GM23248 (cell line): ENCODE data around the gene FAM187B. TPM values are rescaled to one million over a fixed set of nuclear protein-coding genes. Genes with fewer than 3 reads are reported as not detected.
"Not testable (repeated sequence)": the region's sequence is repeated elsewhere in the genome, so short reads cannot be mapped to it uniquely, and the experiment has no call there.

Experiments used
- DNase-seq: peaks from one replicate; pipeline ENCODE4 v3.0.0-alpha.2; 2015
- H2AFZ ChIP-seq: fragments of 200-600 bp; sonication (generic); 2 replicates; pipeline ENCODE4 v1.6.1; 2016; ENCODE audit warnings: antibody characterized with exemption
- H3F3A ChIP-seq: fragments of 200-600 bp; sonication (generic); 2 replicates; pipeline ENCODE4 v1.6.1; 2016; ENCODE audit warnings: mild to moderate bottlenecking, antibody characterized with exemption, mixed run types; ENCODE audit not compliant: insufficient read depth
- H3K27ac ChIP-seq: fragments of 200-600 bp; sonication (generic); 2 replicates; pipeline ENCODE4 v1.5.1; 2016; ENCODE audit warnings: mild to moderate bottlenecking
- H3K27me3 ChIP-seq: fragments of 200-600 bp; sonication (generic); replicated peaks from 2 replicates; pipeline ENCODE4 v1.6.1; 2016; ENCODE audit warnings: mild to moderate bottlenecking; ENCODE audit not compliant: insufficient read depth
- H3K36me3 ChIP-seq: fragments of 200-600 bp; sonication (generic); 2 replicates; pipeline ENCODE4 v1.6.1; 2016; ENCODE audit warnings: low read depth, mild to moderate bottlenecking
- H3K4me1 ChIP-seq: fragments of 200-600 bp; sonication (generic); 2 replicates; pipeline ENCODE4 v1.6.1; 2016; ENCODE audit warnings: mild to moderate bottlenecking; ENCODE audit not compliant: insufficient read depth
- H3K4me2 ChIP-seq: fragments of 200-600 bp; sonication (generic); one replicate; pipeline ENCODE4 v1.6.1; 2016; ENCODE audit warnings: mild to moderate bottlenecking; ENCODE audit not compliant: unreplicated experiment
- H3K4me3 ChIP-seq: fragments of 200-600 bp; sonication (generic); 2 replicates; pipeline ENCODE4 v1.5.1; 2016; ENCODE audit warnings: mild to moderate bottlenecking
- H3K79me2 ChIP-seq: fragments of 200-600 bp; sonication (generic); 2 replicates; pipeline ENCODE4 v1.6.1; 2016; ENCODE audit warnings: mild to moderate bottlenecking; ENCODE audit not compliant: insufficient read depth
- H3K9ac ChIP-seq: fragments of 200-600 bp; sonication (generic); 2 replicates; pipeline ENCODE4 v1.6.1; 2016; ENCODE audit warnings: mild to moderate bottlenecking
- H3K9me2 ChIP-seq: fragments of 200-600 bp; sonication (generic); 2 replicates; pipeline ENCODE4 v1.6.1; 2016; ENCODE audit warnings: mixed run types, mild to moderate bottlenecking, moderate library complexity; ENCODE audit not compliant: insufficient read depth
- H3K9me3 ChIP-seq: fragments of 200-600 bp; sonication (generic); one replicate; pipeline ENCODE4 v1.6.1; 2017; ENCODE audit warnings: low read depth
- H4K20me1 ChIP-seq: fragments of 200-600 bp; sonication (generic); 2 replicates; pipeline ENCODE4 v1.6.0; 2016; ENCODE audit not compliant: insufficient read depth
- EZH2 ChIP-seq: fragments of 200-600 bp; sonication (generic); IDR thresholded peaks from 2 replicates; pipeline ENCODE4 v1.6.1; 2018; ENCODE audit warnings: antibody characterized with exemption, mild to moderate bottlenecking; ENCODE audit not compliant: insufficient read depth, poor library complexity, severe bottlenecking
- EZH2phosphoT487 ChIP-seq: fragments of 200-600 bp; sonication (generic); IDR thresholded peaks from 2 replicates; pipeline ENCODE4 v1.6.1; 2018; ENCODE audit warnings: antibody characterized with exemption, moderate library complexity, mild to moderate bottlenecking, low read depth; ENCODE audit not compliant: insufficient read depth
- WGBS, 2 experiments: methylation state at CpG; one replicate each; pipeline ENCODE4 v1.1.6; 2015 to 2017; ENCODE audit warnings: low lambda C conversion rate in 2 of 2, low coverage in 1 of 2; ENCODE audit errors: missing lambda C conversion rate in 2 of 2; 5-methylcytosine and 5-hydroxymethylcytosine counted together
- in situ Hi-C: fragments of 300-500 bp; cut with MboI; formaldehyde crosslinking; loops from 2 replicates; pipeline ENCODE4 v1.15.0; 2020
- polyA plus RNA-seq: library from polyadenylated mRNA; unstranded; fragments of >200 nt; fragmentation: Nextera tagmentation; extraction: Ambion mirVana; gene quantifications from 2 replicates; pipeline ENCODE4 v1.2.1, GENCODE V29; 2016
- total RNA-seq: library from RNA; depleted of rRNA; stranded (reverse); fragments of >200 nt; shearing (Covaris generic); gene quantifications from 2 replicates; pipeline ENCODE4 v1.2.3, GENCODE V29; 2014

FAM187B gene
- total and polyA plus RNA-seq, 2 experiments from 2014 or later = not detected

- H3K4me3 ChIP-seq = no peak overlapping the region
- 1 to 3% methylated on average over 24 to 42 of the region's 42 CpGs for WGBS, 2 experiments
- no peak for DNase-seq
- no peaks in the 10 kb centered on the region for H4K20me1 ChIP-seq
- no peaks in the 10 kb centered on the region for H3K9me2 ChIP-seq
- TF ChIP-seq EZH2phosphoT487 (no peak), EZH2 (no peak)
- no peaks in the 10 kb centered on the region for H3K36me3 ChIP-seq
- in situ Hi-C loops = no loop called here
- H3K9me3 ChIP-seq = no peaks in the 10 kb centered on the region
- H2AFZ ChIP-seq = no peak overlapping the region
- H3K27ac ChIP-seq = no peak overlapping the region
- no peaks in the 10 kb centered on the region for H3K4me1 ChIP-seq
- H3K4me2 ChIP-seq = no peak overlapping the region
- H3K79me2 ChIP-seq = no peaks in the 10 kb centered on the region
- H3K27me3 ChIP-seq = peaks cover 44% of the 10 kb centered on the region
- no peak overlapping the region for H3K9ac ChIP-seq
- H3F3A ChIP-seq = no peaks in the 10 kb centered on the region
Observed at GRCh38 chr19:35247526-35248309, 19.2 kb upstream of the FAM187B start.

DNA sequence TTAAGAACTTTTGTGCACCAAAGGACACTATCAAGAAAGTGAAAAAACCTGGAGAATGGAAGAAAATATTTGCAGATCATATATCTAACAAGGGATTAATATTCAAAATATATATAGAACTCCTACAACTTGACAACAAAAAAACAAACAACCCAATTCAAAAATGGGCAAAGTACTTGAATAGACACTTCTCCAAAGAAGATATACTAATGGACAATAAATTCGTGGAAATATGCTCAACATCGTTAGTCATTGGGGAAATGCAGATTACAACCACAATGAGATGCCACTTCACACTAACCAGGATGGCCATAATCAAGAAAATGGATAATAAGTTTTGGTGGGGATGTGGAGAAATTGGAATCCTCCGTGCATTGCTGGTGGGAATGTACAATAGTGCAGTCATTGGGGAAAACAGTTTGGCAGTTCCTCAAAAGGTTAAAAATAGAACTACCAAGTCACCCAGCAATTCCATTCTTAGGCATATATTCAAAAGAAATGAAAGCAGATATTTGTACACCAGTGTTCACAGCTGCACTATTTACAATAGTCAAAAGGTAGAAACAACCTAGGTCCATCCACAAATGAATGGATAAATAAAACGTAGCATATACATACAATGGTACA, 18.0 kb upstream of the FAM187B start:
- H3K27ac ChIP-seq = no peak overlapping the region
- in situ Hi-C loops = no loop called here
- DNase-seq = no peak
- no peak overlapping the region for H3K4me3 ChIP-seq
- H3K9me2 ChIP-seq = no peaks in the 10 kb centered on the region
- H3K9ac ChIP-seq = no peak overlapping the region
- H2AFZ ChIP-seq = no peak overlapping the region
- TF ChIP-seq EZH2 (no peak), EZH2phosphoT487 (no peak)
- no peaks in the 10 kb centered on the region for H3K36me3 ChIP-seq
- H3F3A ChIP-seq = no peaks in the 10 kb centered on the region
- peaks cover 44% of the 10 kb centered on the region for H3K27me3 ChIP-seq
- no peaks in the 10 kb centered on the region for H3K79me2 ChIP-seq
- no peaks in the 10 kb centered on the region for H3K4me1 ChIP-seq
- H4K20me1 ChIP-seq = no peaks in the 10 kb centered on the region
- H3K4me2 ChIP-seq = no peak overlapping the region
- WGBS, 2 experiments = 35 to 37% methylated on average over 4 of the region's 4 CpGs
- H3K9me3 ChIP-seq = no peaks in the 10 kb centered on the region

GRCh38 chr19:35241417-35241816, 12.9 kb upstream of the FAM187B start:
- Histone ChIP-seq H4K20me1 (no peaks in the 10 kb centered on the region), H3K4me1 (no peaks in the 10 kb centered on the region), H3F3A (no peaks in the 10 kb centered on the region), H2AFZ (no peak overlapping the region), H3K9me2 (no peaks in the 10 kb centered on the region), H3K9me3 (no peaks in the 10 kb centered on the region), H3K27me3 (peaks cover 12% of the 10 kb centered on the region), H3K9ac (no peak overlapping the region), H3K27ac (no peak overlapping the region), H3K36me3 (no peaks in the 10 kb centered on the region), H3K4me2 (no peak overlapping the region), H3K79me2 (no peaks in the 10 kb centered on the region), H3K4me3 (no peak overlapping the region)
- in situ Hi-C loops = no loop called here
- no peak for DNase-seq
- 29 to 52% methylated on average over 1 of the region's 1 CpG for WGBS, 2 experiments
- TF ChIP-seq EZH2phosphoT487 (no peak), EZH2 (no peak)

DNA sequence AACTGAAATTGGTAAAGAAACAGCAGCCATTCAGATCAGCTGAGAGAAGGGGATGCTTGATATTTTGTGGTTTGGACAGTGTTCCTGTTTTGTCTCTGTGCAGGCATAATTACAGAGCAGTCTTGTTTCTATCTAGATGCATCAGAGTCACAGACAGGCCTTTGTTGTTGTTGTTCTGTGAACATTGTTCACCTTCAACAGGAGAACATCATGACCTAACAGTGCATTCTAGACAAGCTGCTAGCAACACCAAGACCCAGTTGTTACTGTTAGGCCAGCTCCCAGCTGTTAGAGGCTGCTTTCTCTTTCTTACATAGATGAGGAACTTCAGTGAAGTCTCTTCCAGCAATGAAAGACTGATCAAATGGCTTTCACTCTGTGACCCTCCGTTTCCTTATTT, 11.8 kb upstream of the FAM187B start:
- Histone ChIP-seq H3K9ac (no peak overlapping the region), H3K27me3 (peaks cover 4% of the 10 kb centered on the region; the same call in 1 of the 2 replicates), H3K9me2 (no peaks in the 10 kb centered on the region), H3K4me3 (no peak overlapping the region), H2AFZ (no peak overlapping the region), H4K20me1 (no peaks in the 10 kb centered on the region), H3K4me2 (no peak overlapping the region), H3K4me1 (no peaks in the 10 kb centered on the region), H3F3A (no peaks in the 10 kb centered on the region), H3K9me3 (no peaks in the 10 kb centered on the region), H3K36me3 (no peaks in the 10 kb centered on the region), H3K79me2 (no peaks in the 10 kb centered on the region), H3K27ac (no peak overlapping the region)
- WGBS, 2 experiments = 13 to 29% methylated on average over 1 of the region's 1 CpG
- TF ChIP-seq EZH2 = no peak
- no peak for TF ChIP-seq EZH2phosphoT487
- in situ Hi-C loops = no loop called here
- no peak for DNase-seq

- H3K79me2 ChIP-seq, DNase-seq, H3K9me2 ChIP-seq, H2AFZ ChIP-seq, in situ Hi-C loops, H3K4me3 ChIP-seq, H4K20me1 ChIP-seq, H3F3A ChIP-seq, H3K4me2 ChIP-seq, H3K27me3 ChIP-seq, H3K27ac ChIP-seq, H3K9ac ChIP-seq, H3K9me3 ChIP-seq, H3K36me3 ChIP-seq, H3K4me1 ChIP-seq: not testable (repeated sequence)
- WGBS, 2 experiments = 13 to 19% methylated on average over 1 of the region's 1 CpG
Observed at GRCh38 chr19:35239597-35239996, 11.1 kb upstream of the FAM187B start.
